HuH-7.5 (cell line): ENCODE measurements around the gene GPRC5C.
"Not testable (repeated sequence)": the region's sequence is repeated elsewhere in the genome, so short reads cannot be mapped to it uniquely, and the experiment has no call there.

Experiments
- DNase-seq: peaks from one replicate; pipeline ENCODE4 v3.0.0; 2011; ENCODE audit warnings: low spot score

Gene GPRC5C

DNA sequence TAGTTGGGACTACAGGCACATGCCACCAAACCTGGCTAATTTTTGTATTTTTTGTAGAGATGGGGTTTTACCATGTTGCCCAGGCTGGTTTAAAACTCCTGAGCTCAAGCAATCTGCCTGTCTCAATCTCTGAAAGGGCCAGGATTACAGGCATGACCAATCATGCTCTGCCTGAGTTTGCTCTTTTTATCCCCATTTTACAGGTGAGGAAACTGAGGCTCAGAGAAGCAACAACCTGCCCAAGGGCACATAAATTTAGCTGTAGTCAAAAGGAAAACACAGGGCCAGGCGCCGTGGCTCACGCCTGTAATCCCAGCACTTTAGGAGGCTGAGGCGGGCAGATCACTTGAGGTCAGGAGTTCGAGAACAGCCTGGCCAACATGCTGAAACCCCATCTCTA lies 26.6 kb upstream of the GPRC5C start:
- DNase-seq = not testable (repeated sequence)

GRCh38 chr17:74407384-74407783 lies 24.5 kb upstream of the GPRC5C start:
- no peak for DNase-seq

- peak; percentile 53 for DNase-seq
Observed at GRCh38 chr17:74408262-74408661, 23.6 kb upstream of the GPRC5C start.

DNA sequence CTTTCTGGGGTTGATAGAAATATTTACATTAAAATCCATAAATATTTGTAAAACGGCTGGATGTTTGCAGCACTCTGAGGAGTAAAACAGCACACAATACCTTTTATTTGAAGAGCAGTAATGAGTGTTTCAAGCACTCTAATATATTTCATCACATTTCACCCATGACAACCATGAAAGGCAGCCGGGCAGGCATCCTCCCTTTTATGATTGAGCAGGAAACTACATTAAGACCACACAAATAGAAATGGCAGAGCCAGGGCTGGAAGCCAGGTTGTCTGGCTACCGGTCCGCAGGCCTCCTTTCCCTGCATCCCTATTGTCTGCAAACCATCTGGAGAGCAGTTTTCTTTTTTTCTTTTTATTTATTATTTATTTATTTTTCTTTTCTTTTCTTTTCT lies 23.1 kb upstream of the GPRC5C start:
- no peak for DNase-seq

- DNase-seq = no peak
Observed at GRCh38 chr17:74410001-74410443, 21.9 kb upstream of the GPRC5C start.

- DNase-seq = no peak
Observed at GRCh38 chr17:74412581-74412980, 19.3 kb upstream of the GPRC5C start.

- no peak for DNase-seq
Observed at GRCh38 chr17:74413491-74413890, 18.4 kb upstream of the GPRC5C start.

DNA sequence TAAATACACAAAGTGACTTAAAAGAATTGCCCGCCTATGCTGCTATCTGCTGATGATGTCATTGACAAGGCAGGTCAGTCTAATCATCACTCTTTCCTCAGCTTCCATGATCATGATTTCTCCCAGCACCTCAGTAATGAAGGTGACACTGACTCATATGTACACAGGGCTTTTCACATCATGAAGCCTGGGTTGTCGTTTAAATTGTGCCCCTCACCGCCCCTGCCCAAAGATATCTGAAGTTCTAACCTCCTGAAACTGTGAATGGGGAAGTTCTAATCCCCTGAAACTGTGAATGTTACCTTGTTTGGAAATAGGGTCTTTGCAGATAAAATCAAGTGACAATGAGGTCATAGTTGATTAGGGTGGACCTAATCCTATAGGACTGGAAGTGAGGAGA lies 17.4 kb upstream of the GPRC5C start:
- no peak for DNase-seq

DNA sequence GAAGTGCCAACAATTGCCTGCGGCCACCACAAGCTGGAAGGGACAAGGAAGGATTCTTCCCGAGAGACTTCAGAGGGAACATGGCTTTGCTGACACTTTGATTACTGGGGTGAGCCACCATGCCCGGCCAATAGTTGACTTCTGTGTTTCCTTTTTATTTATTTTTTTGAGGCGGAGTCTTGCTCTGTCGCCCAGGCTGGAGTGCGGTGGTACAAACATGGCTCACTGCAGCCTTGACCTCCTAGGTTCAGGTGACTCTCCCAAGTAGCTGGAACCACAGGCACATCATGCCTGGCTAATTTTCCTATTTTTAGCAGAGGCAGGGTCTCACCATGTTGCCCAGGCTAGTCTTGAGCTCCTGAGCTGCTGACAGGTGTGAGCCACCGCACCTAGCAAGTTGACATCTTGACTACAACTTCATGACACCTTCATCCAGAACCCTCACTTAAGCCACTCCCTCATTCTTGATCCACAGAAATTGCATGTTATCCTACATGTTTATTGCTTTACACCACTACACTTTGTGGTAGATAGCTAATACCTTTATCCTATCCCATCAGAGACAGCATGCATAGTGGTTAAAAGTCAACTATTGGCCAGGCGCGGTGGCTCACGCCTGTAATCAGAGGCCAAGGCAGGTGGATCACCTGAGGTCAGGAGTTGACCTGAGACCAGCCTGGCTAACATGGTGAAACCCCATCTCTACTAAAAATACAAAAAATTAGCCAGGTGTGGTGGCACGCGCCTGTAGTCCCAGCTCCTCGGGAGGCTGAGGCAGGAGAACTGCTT lies 16.1 kb upstream of the GPRC5C start:
- DNase-seq = no peak

GRCh38 chr17:74417178-74418045 lies 14.5 kb upstream of the GPRC5C start:
- peak; percentile 54 for DNase-seq

GRCh38 chr17:74419928-74420411 lies 11.9 kb upstream of the GPRC5C start:
- DNase-seq = no peak

DNA sequence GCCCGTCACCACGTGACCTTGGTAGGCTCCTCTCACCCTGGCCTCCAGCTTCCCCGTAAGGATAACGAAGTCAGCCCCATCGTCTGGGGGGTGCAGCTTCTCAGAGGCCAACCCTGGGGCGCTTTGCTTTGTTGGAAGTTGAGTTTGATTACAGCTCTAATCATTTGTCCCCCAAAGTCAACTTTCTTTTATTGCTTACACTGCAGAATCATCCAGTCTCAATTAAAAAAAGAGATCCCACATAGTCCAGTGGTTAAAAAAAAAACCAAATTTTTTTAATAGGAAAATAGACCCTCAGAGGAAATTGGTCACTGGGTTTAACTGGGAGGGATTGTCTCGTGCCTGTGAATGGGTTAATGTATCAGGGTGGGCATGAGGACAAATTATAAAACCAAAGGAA lies 7.8 kb upstream of the GPRC5C start:
- DNase-seq = no peak

DNA sequence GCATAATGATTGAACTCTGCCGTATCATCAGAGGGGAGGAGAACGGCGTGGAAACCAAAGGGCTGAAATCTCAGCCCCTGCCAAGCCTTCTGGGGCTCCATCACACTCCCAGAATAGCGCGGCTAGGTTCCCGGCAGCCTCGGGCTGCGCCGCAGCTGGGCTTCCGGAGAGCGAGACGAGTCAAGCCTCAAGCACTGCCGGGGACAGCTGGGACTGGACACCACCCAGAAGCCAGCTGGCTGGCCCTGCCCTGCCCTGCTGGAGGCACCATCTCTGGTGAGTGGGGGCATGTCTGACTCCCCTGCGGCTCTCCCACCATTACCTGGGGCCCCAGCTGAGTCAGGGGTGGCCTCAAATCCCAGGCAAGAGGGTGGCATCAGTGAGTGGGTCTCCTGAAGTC lies 7.2 kb upstream of the GPRC5C start:
- no peak for DNase-seq

GRCh38 chr17:74426551-74427047 lies 5.3 kb upstream of the GPRC5C start:
- no peak for DNase-seq

DNA sequence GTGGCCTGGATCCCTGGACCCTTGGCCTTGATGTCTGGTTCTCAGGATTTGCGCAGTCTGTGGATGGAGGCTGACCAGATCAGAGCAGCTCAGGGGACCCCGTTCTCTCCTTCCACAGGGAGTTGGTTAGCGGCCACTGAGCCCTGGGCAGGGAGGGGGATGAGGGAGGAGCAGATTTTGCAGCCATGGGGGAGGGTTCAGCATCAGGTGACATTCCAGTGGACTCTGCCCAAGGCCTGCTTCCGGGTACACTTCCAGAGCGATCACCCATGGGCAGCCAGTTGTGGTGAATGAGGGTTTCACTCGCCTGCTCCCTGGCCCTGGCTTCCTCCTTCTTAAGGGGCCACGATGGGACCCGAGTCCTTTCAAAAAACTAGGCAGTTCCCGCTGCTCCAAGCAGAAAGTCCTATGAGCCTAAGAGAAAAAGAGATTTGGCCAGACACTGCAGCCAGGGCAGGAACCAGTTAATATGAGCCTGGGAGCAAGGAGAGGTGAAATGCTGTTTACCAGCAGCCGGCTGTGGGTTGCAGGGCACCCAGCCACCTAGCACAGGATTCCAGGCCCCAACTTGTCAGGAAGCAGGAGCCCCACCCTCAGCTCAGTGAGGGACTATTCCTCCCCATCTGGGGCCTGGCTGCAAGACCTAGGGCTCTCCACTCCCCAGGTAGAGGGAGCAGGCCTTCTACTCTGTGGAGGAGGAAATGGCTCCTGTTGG lies 4.7 kb upstream of the GPRC5C start:
- DNase-seq = peak; percentile 84

DNA sequence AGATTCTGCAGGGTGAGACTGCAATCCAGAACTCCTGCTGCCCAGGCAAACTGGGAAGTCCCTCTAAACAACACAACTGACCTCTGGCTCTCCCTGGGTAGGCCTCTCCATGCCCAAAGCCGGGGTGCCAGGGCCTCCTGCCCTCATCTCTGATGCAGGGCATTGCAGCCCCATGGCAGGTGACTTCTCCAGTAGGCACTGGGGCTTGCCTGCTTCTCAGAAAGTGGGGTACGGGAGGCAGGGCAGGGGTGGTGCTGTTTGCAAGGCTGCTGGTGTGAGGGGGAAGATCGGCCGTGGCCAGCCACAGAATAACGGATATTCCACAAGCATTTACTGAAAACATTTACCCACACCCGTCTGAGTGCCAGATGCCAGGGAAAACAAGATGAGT lies 4.1 kb upstream of the GPRC5C start:
- DNase-seq = no peak

DNA sequence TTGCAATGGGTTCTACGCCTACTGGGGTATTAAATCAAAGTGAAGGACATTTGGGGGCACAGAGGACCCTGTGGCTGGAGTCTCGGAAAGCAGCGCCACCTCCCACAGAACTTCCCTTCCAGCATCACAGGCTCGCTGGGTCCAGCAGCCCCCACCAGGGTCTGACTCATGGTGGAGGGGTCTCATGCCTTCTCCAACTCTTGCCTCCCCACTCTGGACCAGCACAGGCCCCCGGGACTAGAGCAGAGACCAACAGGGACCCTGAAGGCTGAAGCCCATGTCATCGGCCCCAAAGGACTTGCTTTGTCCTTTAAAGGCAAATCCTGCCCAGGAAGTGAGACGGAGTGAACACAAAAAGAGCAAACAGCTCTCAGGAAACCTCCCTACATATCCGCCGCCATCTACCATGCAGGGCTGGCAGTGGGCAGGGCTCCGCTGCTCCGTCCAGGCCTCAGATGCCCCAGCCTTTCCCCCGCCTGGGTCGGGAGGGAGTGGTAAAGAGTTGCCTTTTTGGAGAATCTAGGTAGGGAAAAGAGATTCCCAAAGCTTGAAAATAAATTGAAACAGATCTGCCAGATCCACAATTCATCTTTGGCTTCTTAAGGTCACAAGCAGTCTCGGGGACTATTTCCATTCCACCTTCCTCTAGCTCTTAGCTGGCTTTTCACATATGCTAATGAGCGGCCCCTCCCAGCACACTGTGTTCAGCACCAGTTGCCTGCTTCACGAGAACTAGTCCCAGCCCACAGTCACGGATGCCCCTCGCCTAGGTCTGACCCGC lies 2.1 kb upstream of the GPRC5C start:
- DNase-seq = no peak

DNA sequence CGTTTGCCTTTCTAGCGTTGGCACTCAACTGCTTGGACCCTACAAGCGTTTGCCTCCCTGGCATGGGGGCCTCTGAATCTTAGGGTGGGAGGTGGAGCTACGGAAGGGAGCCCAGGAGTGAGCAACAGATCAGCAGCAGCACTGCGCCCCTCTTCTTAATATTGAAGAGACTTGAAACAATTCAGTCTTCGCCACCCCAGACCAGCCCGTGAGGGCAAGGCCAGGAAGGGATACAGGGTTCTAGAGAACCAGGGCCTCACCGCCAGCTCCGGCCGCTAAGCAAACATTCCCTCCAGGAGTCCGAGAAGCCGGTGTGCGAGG lies 1.5 kb upstream of the GPRC5C start:
- DNase-seq = no peak

DNA sequence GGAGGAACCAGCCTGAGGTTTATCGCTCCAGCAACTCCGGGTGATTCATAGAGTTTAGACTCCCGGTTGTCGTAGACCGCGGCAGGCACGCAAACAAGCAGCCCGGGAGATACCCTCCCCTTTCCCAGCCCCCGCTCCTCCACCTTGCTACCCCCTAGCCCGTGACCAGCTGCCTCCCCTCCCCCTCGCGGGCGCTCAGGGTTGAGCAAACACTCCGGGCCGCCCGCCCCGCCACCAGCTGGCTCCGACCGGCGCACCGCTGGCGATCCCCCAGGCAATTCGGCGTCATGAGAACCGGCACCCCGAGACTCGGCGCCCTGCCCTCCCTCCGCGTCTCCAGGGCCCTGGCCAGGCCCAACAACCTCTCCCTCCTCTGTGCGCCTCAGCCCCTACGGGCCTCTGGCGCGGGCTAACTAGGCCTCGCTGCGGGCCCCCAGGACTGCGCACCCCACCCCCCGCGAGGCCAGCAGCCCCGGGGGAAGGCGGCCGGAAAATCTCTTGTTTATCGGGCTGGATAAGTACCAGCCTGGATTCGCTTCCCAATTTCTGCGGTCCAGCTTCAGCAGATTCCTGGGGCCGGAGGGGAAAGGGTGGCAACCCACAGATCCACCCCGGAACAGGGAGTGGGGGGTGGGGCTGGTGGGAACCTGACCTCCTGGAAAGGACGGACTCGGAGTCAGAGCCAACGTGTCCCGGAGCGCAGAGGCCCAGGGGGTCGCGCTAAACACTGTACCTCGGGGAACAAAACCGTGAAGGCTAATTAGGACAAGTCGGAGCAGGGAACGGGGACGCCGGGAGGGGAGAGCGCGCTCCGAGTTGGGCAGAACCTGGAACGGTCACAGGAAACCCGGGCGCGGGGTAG lies 951 bp upstream of the GPRC5C start:
- peak; percentile 75 for DNase-seq

- no peak for DNase-seq
Observed at GRCh38 chr17:74432424-74432690, 469 bp downstream of the GPRC5C start.
